HG02642 (cell line): ENCODE measurements around the gene CRYGA.
A peak's percentile ranks its signal among the peaks of the same experiment; 100 is the strongest.
"Not testable (repeated sequence)": the region's sequence is repeated elsewhere in the genome, so short reads cannot be mapped to it uniquely, and the experiment has no call there.

Experiments
- ATAC-seq: cut with Tn5 transposase; IDR thresholded peaks from one replicate; pipeline ENCODE4 v1.9.1; 2021; ENCODE audit warnings: mild to moderate bottlenecking; ENCODE audit not compliant: unreplicated experiment, poor library complexity

Gene CRYGA

GRCh38 chr2:208172125-208172524 is 8.7 kb upstream of the CRYGA start:
- no peak for ATAC-seq

GRCh38 chr2:208164951-208165755 is 1.8 kb upstream of the CRYGA start:
- no peak for ATAC-seq

GRCh38 chr2:208156439-208156838 is 7.0 kb downstream of the CRYGA start:
- no peak for ATAC-seq

GRCh38 chr2:208153156-208153555 is 10.2 kb downstream of the CRYGA start:
- ATAC-seq: no peak

GRCh38 chr2:208150956-208151355 is 12.4 kb downstream of the CRYGA start:
- no peak for ATAC-seq

GRCh38 chr2:208150094-208150493 is 13.3 kb downstream of the CRYGA start:
- ATAC-seq: no peak

GRCh38 chr2:208148803-208149202 is 14.6 kb downstream of the CRYGA start:
- no peak for ATAC-seq

GRCh38 chr2:208147759-208148158 is 15.6 kb downstream of the CRYGA start:
- no peak for ATAC-seq

GRCh38 chr2:208147008-208147407 is 16.4 kb downstream of the CRYGA start:
- no peak for ATAC-seq

- ATAC-seq: no peak
Measured at GRCh38 chr2:208146006-208146405, 17.4 kb downstream of the CRYGA start, which contains the start of gene CRYGB. Gene CRYGB, minus strand, starts transcription at chr2:208146158. Its CDS starts 38 bp downstream, at chr2:208146120.

- ATAC-seq: no peak
Measured at GRCh38 chr2:208142925-208143799, 20.2 kb downstream of the CRYGA start.

- no peak for ATAC-seq
Measured at GRCh38 chr2:208142240-208142924, 21.0 kb downstream of the CRYGA start.

- no peak for ATAC-seq
Measured at GRCh38 chr2:208139447-208139846, 23.9 kb downstream of the CRYGA start.

- ATAC-seq: not testable (repeated sequence)
Measured at GRCh38 chr2:208138334-208138733, 25.1 kb downstream of the CRYGA start.

- ATAC-seq: no peak
Measured at GRCh38 chr2:208136716-208137094, 26.7 kb downstream of the CRYGA start.

- ATAC-seq: no peak
Measured at GRCh38 chr2:208135794-208136715, 27.3 kb downstream of the CRYGA start.

- peak; percentile 41 for ATAC-seq
Measured at GRCh38 chr2:208134928-208135586, 28.3 kb downstream of the CRYGA start.

- ATAC-seq: no peak
Measured at GRCh38 chr2:208130712-208131110, 32.7 kb downstream of the CRYGA start.
